ENCODE data around the gene NIT2.
A peak's percentile ranks its signal among the peaks of the same experiment; 100 is the strongest.

The NIT2 gene

GRCh38 chr3:100402256-100402655 lies 67.7 kb downstream of the NIT2 start:
- FAIRE-seq (no peak), DNase-seq (ENCODE audit: insufficient read length, low spot score) (no peak)
- TF ChIP-seq, protein P1, sequence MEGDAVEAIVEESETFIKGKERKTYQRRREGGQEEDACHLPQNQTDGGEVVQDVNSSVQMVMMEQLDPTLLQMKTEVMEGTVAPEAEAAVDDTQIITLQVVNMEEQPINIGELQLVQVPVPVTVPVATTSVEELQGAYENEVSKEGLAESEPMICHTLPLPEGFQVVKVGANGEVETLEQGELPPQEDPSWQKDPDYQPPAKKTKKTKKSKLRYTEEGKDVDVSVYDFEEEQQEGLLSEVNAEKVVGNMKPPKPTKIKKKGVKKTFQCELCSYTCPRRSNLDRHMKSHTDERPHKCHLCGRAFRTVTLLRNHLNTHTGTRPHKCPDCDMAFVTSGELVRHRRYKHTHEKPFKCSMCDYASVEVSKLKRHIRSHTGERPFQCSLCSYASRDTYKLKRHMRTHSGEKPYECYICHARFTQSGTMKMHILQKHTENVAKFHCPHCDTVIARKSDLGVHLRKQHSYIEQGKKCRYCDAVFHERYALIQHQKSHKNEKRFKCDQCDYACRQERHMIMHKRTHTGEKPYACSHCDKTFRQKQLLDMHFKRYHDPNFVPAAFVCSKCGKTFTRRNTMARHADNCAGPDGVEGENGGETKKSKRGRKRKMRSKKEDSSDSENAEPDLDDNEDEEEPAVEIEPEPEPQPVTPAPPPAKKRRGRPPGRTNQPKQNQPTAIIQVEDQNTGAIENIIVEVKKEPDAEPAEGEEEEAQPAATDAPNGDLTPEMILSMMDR (IDR thresholded peaks at IDR 0.05; ENCODE audit: insufficient read depth, missing control alignments): no peak

GRCh38 chr3:100402891-100403290 lies 68.3 kb downstream of the NIT2 start:
- DNase-seq (ENCODE audit: insufficient read length, low spot score): no peak
- TF ChIP-seq, protein P1 (IDR thresholded peaks at IDR 0.05; ENCODE audit: insufficient read depth, missing control alignments): no peak
- FAIRE-seq: no peak

GRCh38 chr3:100403362-100404249 lies 69.0 kb downstream of the NIT2 start:
- no peak for DNase-seq (ENCODE audit: insufficient read length, low spot score)
- TF ChIP-seq, protein P1 (IDR thresholded peaks at IDR 0.05; ENCODE audit: insufficient read depth, missing control alignments): peak; percentile 23
- no peak for FAIRE-seq

DNA sequence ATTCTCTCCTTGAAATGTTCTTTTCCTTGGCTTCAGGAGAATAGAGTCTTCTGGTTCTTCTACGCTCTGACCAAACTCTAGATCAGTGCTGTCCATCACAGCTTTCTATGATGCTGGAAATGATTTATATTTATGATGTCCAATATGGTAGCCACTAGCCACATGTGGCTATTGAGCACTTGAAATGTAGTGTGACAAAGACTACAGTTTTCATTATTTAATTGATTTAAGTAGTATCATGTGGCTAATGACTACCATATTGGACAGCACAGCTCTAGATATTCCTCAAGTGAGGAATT lies 69.6 kb downstream of the NIT2 start:
- no peak for FAIRE-seq
- no peak for DNase-seq (ENCODE audit: insufficient read length, low spot score)
- TF ChIP-seq, protein P1 (IDR thresholded peaks at IDR 0.05; ENCODE audit: insufficient read depth, missing control alignments): no peak

GRCh38 chr3:100407164-100407563 lies 72.6 kb downstream of the NIT2 start:
- DNase-seq (ENCODE audit: insufficient read length, low spot score): no peak
- FAIRE-seq: no peak
- TF ChIP-seq, protein P1 (IDR thresholded peaks at IDR 0.05; ENCODE audit: insufficient read depth, missing control alignments): no peak

GRCh38 chr3:100407977-100408532 lies 73.5 kb downstream of the NIT2 start:
- TF ChIP-seq, protein P1 (IDR thresholded peaks at IDR 0.05; ENCODE audit: insufficient read depth, missing control alignments): no peak
- FAIRE-seq: no peak
- no peak for DNase-seq (ENCODE audit: insufficient read length, low spot score)

All from D721Med (cell line).